H1 (cell line): Measurements from ENCODE around the gene SRI. TPM values are rescaled to one million over a fixed set of nuclear protein-coding genes. Genes with fewer than 3 reads are reported as not detected.

Experiments
- CTCF ChIA-PET: fragments of 300-600 bp; sonication (Branson Sonifier 250); formaldehyde crosslinking; loops from one replicate; lab custom pipeline; 2021; ENCODE audit not compliant: partially characterized antibody; lab: Charles Lee
- POLR2A ChIA-PET: fragments of 300-600 bp; sonication (Branson Sonifier 250); formaldehyde crosslinking; loops from one replicate; lab custom pipeline; 2021; ENCODE audit warnings: inconsistent platforms; ENCODE audit not compliant: partially characterized antibody; lab: Charles Lee
- DNase-seq, 2 experiments: peaks; one replicate each; pipeline versions ENCODE4 v3.0.0 to v3.0.0-alpha.2; 2010 to 2022; ENCODE audit warnings: low spot score in 2 of 2, low read depth in 1 of 2, mixed read lengths in 1 of 2
- FAIRE-seq: peaks from 2 replicates; lab custom pipeline; 2011; peaks lifted over from hg19 to GRCh38; lab: Jason Lieb, UNC
- H2AFZ ChIP-seq: 2 replicates; pipeline ENCODE4 v1.8.1; 2012; ENCODE audit warnings: low read length, inconsistent platforms
- H2AK5ac ChIP-seq: 2 replicates; pipeline ENCODE4 v1.6.1; 2013; ENCODE audit warnings: low read depth, low read length
- H2BK120ac ChIP-seq: replicated peaks from 2 replicates; pipeline ENCODE3; 2013; ENCODE audit warnings: low read depth, low read length, inconsistent platforms
- H2BK12ac ChIP-seq: 2 replicates; pipeline ENCODE4 v1.6.1; 2013; ENCODE audit warnings: low read depth, low read length
- H2BK15ac ChIP-seq: 2 replicates; pipeline ENCODE4 v1.6.1; 2013; ENCODE audit warnings: low read length
- H2BK20ac ChIP-seq: 2 replicates; pipeline ENCODE4 v1.6.1; 2013; ENCODE audit warnings: low read length
- H2BK5ac ChIP-seq: 2 replicates; pipeline ENCODE4 v1.6.1; 2013; ENCODE audit warnings: low read depth, low read length
- H3K14ac ChIP-seq: 2 replicates; pipeline ENCODE4 v1.6.1; 2013; ENCODE audit warnings: inconsistent platforms; ENCODE audit not compliant: insufficient read length
- H3K18ac ChIP-seq: 2 replicates; pipeline ENCODE4 v1.6.1; 2013; ENCODE audit warnings: low read length; ENCODE audit errors: extremely low read depth
- H3K23ac ChIP-seq: 2 replicates; pipeline ENCODE4 v1.6.1; 2013; ENCODE audit warnings: inconsistent platforms; ENCODE audit not compliant: insufficient read length
- H3K23me2 ChIP-seq: 2 replicates; pipeline ENCODE4 v1.6.1; 2013; ENCODE audit warnings: low read depth, low read length
- H3K27ac ChIP-seq: 2 replicates; pipeline ENCODE4 v1.6.1; 2011; ENCODE audit warnings: low read depth, low read length, inconsistent platforms
- H3K27me3 ChIP-seq, 4 experiments: replicated peaks in 1 of 4; 1 replicate in 1 of 4; 2 replicates in 3 of 4; pipeline versions ENCODE4 v1.6.1 to v1.8.1; 2011 to 2013; ENCODE audit warnings: low read length in 3 of 4, mild to moderate bottlenecking in 3 of 4, inconsistent platforms in 2 of 4, mixed read lengths in 2 of 4, moderate library complexity in 1 of 4; ENCODE audit not compliant: control insufficient read depth in 3 of 4, insufficient read depth in 3 of 4; ENCODE audit errors: extremely low read depth in 1 of 4
- H3K36me3 ChIP-seq, 4 experiments: 2 replicates each; pipeline versions ENCODE4 v1.6.1 to v1.8.1; 2011 to 2013; ENCODE audit warnings: mild to moderate bottlenecking in 4 of 4, low read length in 3 of 4, moderate library complexity in 2 of 4, control low read depth in 1 of 4, inconsistent platforms in 1 of 4; ENCODE audit not compliant: insufficient read depth in 4 of 4, control insufficient read depth in 2 of 4
- H3K4ac ChIP-seq: replicated peaks from 2 replicates; pipeline ENCODE3; 2013; ENCODE audit warnings: low read length, low read depth, mixed read lengths, inconsistent platforms; ENCODE audit not compliant: insufficient read length
- H3K4me1 ChIP-seq, 4 experiments: replicated peaks in 1 of 4; 1 replicate in 1 of 4; 2 replicates in 3 of 4; pipeline versions ENCODE4 v1.6.1 to v1.8.1; 2011 to 2013; ENCODE audit warnings: low read length in 3 of 4, inconsistent platforms in 2 of 4, mixed read lengths in 1 of 4; ENCODE audit not compliant: insufficient read depth in 4 of 4, control insufficient read depth in 3 of 4
- H3K4me2 ChIP-seq, 2 experiments: 2 replicates each; pipeline versions ENCODE4 v1.6.1 to v1.8.1; 2011 to 2013; ENCODE audit warnings: low read depth in 2 of 2, low read length in 2 of 2, control low read depth in 1 of 2, inconsistent platforms in 1 of 2, mild to moderate bottlenecking in 1 of 2; ENCODE audit not compliant: insufficient read depth in 1 of 2
- H3K4me3 ChIP-seq, 4 experiments: fragments of 200-600, 300-600 bp in 1 of 4; sonication (generic), shearing (Covaris generic), sonication (Bioruptor Twin) in 1 of 4; 2 replicates each; pipeline versions ENCODE4 v1.5.1 to v1.8.1; 2011 to 2016; ENCODE audit warnings: low read length in 4 of 4, low read depth in 3 of 4, control low read depth in 2 of 4, inconsistent platforms in 2 of 4, mild to moderate bottlenecking in 2 of 4, mixed read lengths in 1 of 4, moderate library complexity in 1 of 4; ENCODE audit not compliant: insufficient read depth in 2 of 4; ENCODE audit errors: extremely low read depth in 1 of 4
- H3K56ac ChIP-seq: replicated peaks from 2 replicates; pipeline ENCODE3; 2013; ENCODE audit warnings: low read depth, mild to moderate bottlenecking, mixed read lengths, low read length, inconsistent platforms; ENCODE audit not compliant: insufficient read length
- H3K79me1 ChIP-seq: 2 replicates; pipeline ENCODE4 v1.6.1; 2013; ENCODE audit warnings: low read depth, low read length, control low read depth
- H3K79me2 ChIP-seq, 2 experiments: 2 replicates each; pipeline versions ENCODE4 v1.6.1 to v1.8.1; 2012 to 2013; ENCODE audit warnings: low read length in 2 of 2, mild to moderate bottlenecking in 2 of 2, inconsistent platforms in 1 of 2; ENCODE audit not compliant: insufficient read depth in 2 of 2, control insufficient read depth in 1 of 2
- H3K9ac ChIP-seq, 4 experiments: replicated peaks in 1 of 4; 1 replicate in 1 of 4; 2 replicates in 3 of 4; pipeline versions ENCODE4 v1.6.1 to v1.8.1; 2011 to 2013; ENCODE audit warnings: low read depth in 3 of 4, low read length in 3 of 4, control low read depth in 2 of 4, mild to moderate bottlenecking in 2 of 4, moderate library complexity in 2 of 4, inconsistent platforms in 1 of 4; ENCODE audit errors: extremely low read depth in 1 of 4
- H3K9me3 ChIP-seq, 2 experiments: 2 replicates each; pipeline versions ENCODE4 v1.6.1 to v1.8.1; 2012 to 2013; ENCODE audit warnings: mild to moderate bottlenecking in 2 of 2, moderate library complexity in 2 of 2, control low read depth in 1 of 2, inconsistent platforms in 1 of 2, low read depth in 1 of 2, low read length in 1 of 2, mixed read lengths in 1 of 2; ENCODE audit not compliant: insufficient read depth in 2 of 2
- H4K20me1 ChIP-seq, 2 experiments: replicated peaks in 1 of 2; 2 replicates each; pipeline versions ENCODE3 to v1.8.1; 2011 to 2013; ENCODE audit warnings: inconsistent platforms in 2 of 2, low read length in 2 of 2, mild to moderate bottlenecking in 1 of 2; ENCODE audit not compliant: insufficient read depth in 2 of 2, control insufficient read depth in 1 of 2
- H4K5ac ChIP-seq: 2 replicates; pipeline ENCODE4 v1.6.1; 2013; ENCODE audit warnings: low read length, low read depth, mixed read lengths, inconsistent platforms; ENCODE audit not compliant: insufficient read length
- H4K8ac ChIP-seq: 2 replicates; pipeline ENCODE4 v1.8.0; 2013; ENCODE audit warnings: mild to moderate bottlenecking, moderate library complexity, low read length, inconsistent platforms; ENCODE audit not compliant: insufficient read depth; ENCODE audit errors: extremely low read depth
- H4K91ac ChIP-seq: replicated peaks from 2 replicates; pipeline ENCODE3; 2013; ENCODE audit warnings: low read length, mixed read lengths, inconsistent platforms; ENCODE audit not compliant: insufficient read length
- BRCA1 ChIP-seq: IDR thresholded peaks from 2 replicates; pipeline ENCODE4 v1.6.1; 2012; ENCODE audit warnings: low read depth, low read length, improper control_type of control experiment
- CHD1 ChIP-seq: IDR thresholded peaks from 2 replicates; pipeline ENCODE4 v1.6.1; 2012; ENCODE audit warnings: low read depth, low read length, improper control_type of control experiment
- EP300 ChIP-seq, 2 experiments: IDR thresholded peaks; 1 replicate in 1 of 2; 2 replicates in 1 of 2; pipeline ENCODE4 v1.6.1; 2011 to 2012; ENCODE audit warnings: low read depth in 2 of 2, low read length in 2 of 2, mild to moderate bottlenecking in 2 of 2, borderline replicate concordance in 1 of 2, inconsistent platforms in 1 of 2, moderate library complexity in 1 of 2
- EZH2 ChIP-seq: fragments of 200-600 bp; sonication (generic); IDR thresholded peaks from 2 replicates; pipeline ENCODE4 v1.7.1; 2012; ENCODE audit warnings: low read depth, mild to moderate bottlenecking, moderate library complexity, low read length, inconsistent platforms; ENCODE audit not compliant: severe bottlenecking
- MAFK ChIP-seq: IDR thresholded peaks from 2 replicates; pipeline ENCODE4 v1.6.1; 2012; ENCODE audit warnings: low read depth, mild to moderate bottlenecking, improper control_type of control experiment, low read length
- NRF1 ChIP-seq: IDR thresholded peaks from 2 replicates; pipeline ENCODE4 v1.6.1; 2011; ENCODE audit warnings: mild to moderate bottlenecking, low read depth, low read length, improper control_type of control experiment
- POLR2A ChIP-seq, 2 experiments: IDR thresholded peaks; 1 replicate in 1 of 2; 2 replicates in 1 of 2; pipeline ENCODE4 v1.6.1; 2011; ENCODE audit warnings: low read depth in 2 of 2, low read length in 2 of 2, mild to moderate bottlenecking in 2 of 2; ENCODE audit errors: control extremely low read depth in 1 of 2
- POU5F1 ChIP-seq: IDR thresholded peaks from 2 replicates; pipeline ENCODE4 v1.6.1; 2011; ENCODE audit warnings: low read depth, mild to moderate bottlenecking, low read length, moderate library complexity
- RFX5 ChIP-seq: IDR thresholded peaks from 2 replicates; pipeline ENCODE4 v1.6.1; 2011; ENCODE audit warnings: low read depth, low read length, improper control_type of control experiment, borderline replicate concordance
- SRF ChIP-seq: IDR thresholded peaks from 2 replicates; pipeline ENCODE4 v1.6.1; 2011; ENCODE audit warnings: mild to moderate bottlenecking, low read depth, low read length, moderate library complexity
- WGBS, 2 experiments: shearing (Covaris generic) in 1 of 2; methylation state at CpG; one replicate each; pipeline versions ENCODE4 v1.1.6 to v1.1.7; 2013 to 2015; ENCODE audit warnings: low lambda C conversion rate in 2 of 2, mixed read lengths in 2 of 2, inconsistent platforms in 1 of 2, low coverage in 1 of 2, missing lambda C conversion rate in 1 of 2; ENCODE audit not compliant: insufficient replicate concordance in 2 of 2, insufficient coverage in 1 of 2, insufficient read length in 1 of 2; ENCODE audit errors: extremely low coverage in 1 of 2, missing lambda C conversion rate in 1 of 2; 5-methylcytosine and 5-hydroxymethylcytosine counted together
- polyA plus RNA-seq, 7 experiments: library from polyadenylated mRNA; depleted of rRNA in 3 of 7; stranded (reverse) in 5 of 7; unstranded in 2 of 7; fragments of >200 nt in 5 of 7; fragments of 200-250 nt in 2 of 7; gene quantifications; 1 replicate in 5 of 7; 2 replicates in 1 of 7; 4 replicates in 1 of 7; pipeline versions ENCODE4 v1.2.1 to v1.2.3, GENCODE V29; 2011 to 2013; ENCODE audit warnings: missing spikeins in 2 of 7, mixed read lengths in 2 of 7
- total RNA-seq: library from RNA; stranded (reverse); fragmentation: NEBNext Ultra II Directional; extraction: Animal tissue kit (Norgen Biotek cat#: 25700); gene quantifications from 2 replicates; pipeline ENCODE4 v1.2.1, GENCODE V29; 2021
- TF ChIP-seq, protein P1 (sequence below): IDR thresholded peaks from 2 replicates; pipeline ENCODE4 v1.6.1; 2011; ENCODE audit warnings: low read depth, mild to moderate bottlenecking, low read length; ENCODE audit not compliant: insufficient read depth

Gene SRI
- total and polyA plus RNA-seq, 2 of the 8 experiments (the other 6 are each of a cell fraction or from before 2014, with no cell fraction given), result 118 to 170 TPM

- Histone ChIP-seq H2AFZ (no peak overlapping the region), H3K36me3 (no peaks in the 10 kb centered on the region; a peak in 1 of 8 replicates), H3K18ac (no peak overlapping the region)
- TF ChIP-seq SRF (no peak), POLR2A (IDR thresholded peaks at IDR 0.05; ENCODE audit: control extremely low read depth in 1 of 2, low read depth in 2 of 2, low read length in 2 of 2) (no peak), MAFK (no peak), NRF1 (no peak), RFX5 (no peak), BRCA1 (no peak), EZH2 (no peak), EP300 (IDR thresholded peaks at IDR 0.05; ENCODE audit: borderline replicate concordance in 1 of 2, low read depth in 2 of 2, low read length in 2 of 2) (no peak), POU5F1 (no peak), CHD1 (no peak)
- TF ChIP-seq, protein P1, sequence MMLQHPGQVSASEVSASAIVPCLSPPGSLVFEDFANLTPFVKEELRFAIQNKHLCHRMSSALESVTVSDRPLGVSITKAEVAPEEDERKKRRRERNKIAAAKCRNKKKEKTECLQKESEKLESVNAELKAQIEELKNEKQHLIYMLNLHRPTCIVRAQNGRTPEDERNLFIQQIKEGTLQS, result no peak
- TF ChIP-seq, all 59 proteins: peak for 0
- Histone ChIP-seq H3K4ac (no peak overlapping the region), H3K27ac (no peak overlapping the region), H3K79me2 (no peaks in the 10 kb centered on the region), H2AK5ac (no peak overlapping the region), H3K14ac (no peak overlapping the region), H4K20me1 (no peaks in the 10 kb centered on the region), H3K23ac (no peak overlapping the region), H3K56ac (no peak overlapping the region), H2BK15ac (no peak overlapping the region), H3K23me2 (no peaks in the 10 kb centered on the region), H3K4me3 (no peak overlapping the region), H4K5ac (no peak overlapping the region), H3K4me1 (no peaks in the 10 kb centered on the region), H2BK120ac (no peak overlapping the region), H3K9me3 (no peaks in the 10 kb centered on the region), H3K9ac (no peak overlapping the region), H2BK12ac (no peak overlapping the region), H3K4me2 (no peak overlapping the region), H3K79me1 (no peaks in the 10 kb centered on the region), H2BK20ac (no peak overlapping the region), H4K8ac (no peak overlapping the region), H4K91ac (no peak overlapping the region), H2BK5ac (no peak overlapping the region), H3K27me3 (no peaks in the 10 kb centered on the region)
- DNase-seq (no peak), FAIRE-seq (no peak)
- ChIA-PET POLR2A (no interaction called here), CTCF (no interaction called here)
- WGBS, 2 experiments, result 94% methylated on average over 4 of the region's 4 CpGs; no CpG with 5 or more reads in 1 of the 2 experiments
Observed at GRCh38 chr7:88172842-88173241, 47.0 kb downstream of the SRI start.
